Astrocyte (in vitro differentiated cells and primary cell): ENCODE results near the gene SNED1. TPM values are rescaled to one million over a fixed set of nuclear protein-coding genes. Genes with fewer than 3 reads are reported as not detected.

Experiments used
- DNase-seq: peaks from one replicate; pipeline ENCODE4 v3.0.0-alpha.2; 2010; ENCODE audit warnings: low read depth
- FAIRE-seq: peaks from 2 replicates; lab custom pipeline; 2011; peaks lifted over from hg19 to GRCh38; lab: Jason Lieb, UNC
- H2AFZ ChIP-seq: 2 replicates; pipeline ENCODE4 v1.6.0; 2012; ENCODE audit warnings: low read depth, low read length, inconsistent platforms
- H3K27ac ChIP-seq: 2 replicates; pipeline ENCODE4 v1.5.1; 2011; ENCODE audit warnings: low read depth, low read length, inconsistent platforms
- H3K27me3 ChIP-seq: 2 replicates; pipeline ENCODE4 v1.6.0; 2011; ENCODE audit warnings: low read length, inconsistent platforms; ENCODE audit not compliant: insufficient read depth
- H3K36me3 ChIP-seq: 2 replicates; pipeline ENCODE4 v1.5.1; 2011; ENCODE audit warnings: low read length, inconsistent platforms; ENCODE audit not compliant: insufficient read depth
- H3K4me1 ChIP-seq: 2 replicates; pipeline ENCODE4 v1.5.1; 2011; ENCODE audit warnings: low read length, inconsistent platforms; ENCODE audit not compliant: insufficient read depth
- H3K4me2 ChIP-seq: 2 replicates; pipeline ENCODE4 v1.6.0; 2012; ENCODE audit warnings: low read length, inconsistent platforms
- H3K4me3 ChIP-seq: 2 replicates; pipeline ENCODE4 v1.5.1; 2011; ENCODE audit warnings: low read depth, mild to moderate bottlenecking, low read length, inconsistent platforms; ENCODE audit not compliant: insufficient read depth
- H3K79me2 ChIP-seq: 2 replicates; pipeline ENCODE4 v1.6.0; 2012; ENCODE audit warnings: mild to moderate bottlenecking, low read length, inconsistent platforms; ENCODE audit not compliant: insufficient read depth
- H3K9ac ChIP-seq: 2 replicates; pipeline ENCODE4 v1.6.0; 2012; ENCODE audit warnings: mild to moderate bottlenecking, low read length, inconsistent platforms
- H3K9me3 ChIP-seq: 2 replicates; pipeline ENCODE4 v1.5.1; 2012; ENCODE audit warnings: low read depth, mild to moderate bottlenecking, low read length, inconsistent platforms; ENCODE audit not compliant: insufficient read depth
- H4K20me1 ChIP-seq: 2 replicates; pipeline ENCODE4 v1.6.0; 2012; ENCODE audit warnings: low read length, inconsistent platforms; ENCODE audit not compliant: insufficient read depth
- H3K27ac Mint-ChIP-seq: one replicate; pipeline ENCODE4 v1.8.0; 2021; ENCODE audit warnings: mild to moderate bottlenecking, mixed read lengths; ENCODE audit not compliant: unreplicated experiment
- H3K27me3 Mint-ChIP-seq: one replicate; pipeline ENCODE4 v1.8.0; 2021; ENCODE audit warnings: low read depth, mixed read lengths; ENCODE audit not compliant: unreplicated experiment
- H3K36me3 Mint-ChIP-seq: one replicate; pipeline ENCODE4 v1.8.0; 2021; ENCODE audit warnings: low read depth, mixed read lengths; ENCODE audit not compliant: unreplicated experiment
- H3K4me1 Mint-ChIP-seq: one replicate; pipeline ENCODE4 v1.8.0; 2021; ENCODE audit warnings: low read depth, mixed read lengths; ENCODE audit not compliant: unreplicated experiment
- H3K4me3 Mint-ChIP-seq: one replicate; pipeline ENCODE4 v1.8.0; 2021; ENCODE audit warnings: mild to moderate bottlenecking, moderate library complexity, mixed read lengths; ENCODE audit not compliant: unreplicated experiment
- H3K9me3 Mint-ChIP-seq: one replicate; pipeline ENCODE4 v1.8.0; 2021; ENCODE audit warnings: mild to moderate bottlenecking, mixed read lengths; ENCODE audit not compliant: unreplicated experiment
- EZH2 ChIP-seq: IDR thresholded peaks from 2 replicates; pipeline ENCODE4 v1.6.1; 2012; ENCODE audit warnings: mild to moderate bottlenecking, low read length, inconsistent platforms; ENCODE audit not compliant: insufficient read depth
- total RNA-seq: library from RNA; stranded (reverse); gene quantifications from 2 replicates; pipeline ENCODE4 v1.2.1, GENCODE V29; 2021
- TF ChIP-seq, protein P1 (sequence below): IDR thresholded peaks from 2 replicates; pipeline ENCODE4 v1.5.1; 2011; ENCODE audit warnings: low read depth, mild to moderate bottlenecking, inconsistent platforms, low read length, moderate library complexity; ENCODE audit not compliant: insufficient read depth

The SNED1 gene
- total RNA-seq, 1 donor from 2014 or later, result 0.23 TPM

DNA sequence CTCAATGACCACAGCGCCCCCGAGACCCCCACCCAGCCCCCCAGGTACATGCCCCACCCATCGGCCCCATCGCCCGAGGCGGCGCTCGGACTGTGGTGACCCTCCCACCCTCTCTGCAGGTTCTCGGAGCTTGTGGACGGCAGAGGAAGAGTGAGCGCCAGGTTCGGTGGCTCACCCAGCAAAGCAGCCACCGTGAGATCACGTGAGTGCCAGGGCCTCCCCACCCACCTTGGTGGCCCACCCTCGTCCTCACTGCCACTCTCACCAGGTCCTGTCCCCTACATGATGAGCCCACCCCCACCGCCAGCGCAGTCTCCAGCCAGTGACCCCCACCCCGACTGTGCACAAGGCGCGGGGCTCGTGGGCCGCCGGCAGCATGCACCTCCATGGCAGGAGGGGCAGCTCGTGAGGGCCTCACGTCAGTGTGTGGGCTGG, 73.3 kb downstream of the SNED1 start:
- H3K36me3 Mint-ChIP-seq, result no peaks in the 10 kb centered on the region
- Histone ChIP-seq H4K20me1 (no peaks in the 10 kb centered on the region), H3K27me3 (no peaks in the 10 kb centered on the region), H3K4me2 (no peak overlapping the region), H3K9ac (no peak overlapping the region), H3K9me3 (no peaks in the 10 kb centered on the region), H2AFZ (no peak overlapping the region), H3K27ac (no peak overlapping the region), H3K4me3 (no peak overlapping the region), H3K36me3 (no peaks in the 10 kb centered on the region), H3K4me1 (no peaks in the 10 kb centered on the region), H3K79me2 (no peaks in the 10 kb centered on the region)
- FAIRE-seq, result no peak
- no peak overlapping the region for H3K4me3 Mint-ChIP-seq
- H3K4me1 Mint-ChIP-seq, result no peaks in the 10 kb centered on the region
- H3K9me3 Mint-ChIP-seq, result no peaks in the 10 kb centered on the region
- peaks cover 29% of the 10 kb centered on the region for H3K27me3 Mint-ChIP-seq
- no peak for DNase-seq
- H3K27ac Mint-ChIP-seq, result no peak overlapping the region
- no peak for TF ChIP-seq EZH2
- TF ChIP-seq, protein P1, sequence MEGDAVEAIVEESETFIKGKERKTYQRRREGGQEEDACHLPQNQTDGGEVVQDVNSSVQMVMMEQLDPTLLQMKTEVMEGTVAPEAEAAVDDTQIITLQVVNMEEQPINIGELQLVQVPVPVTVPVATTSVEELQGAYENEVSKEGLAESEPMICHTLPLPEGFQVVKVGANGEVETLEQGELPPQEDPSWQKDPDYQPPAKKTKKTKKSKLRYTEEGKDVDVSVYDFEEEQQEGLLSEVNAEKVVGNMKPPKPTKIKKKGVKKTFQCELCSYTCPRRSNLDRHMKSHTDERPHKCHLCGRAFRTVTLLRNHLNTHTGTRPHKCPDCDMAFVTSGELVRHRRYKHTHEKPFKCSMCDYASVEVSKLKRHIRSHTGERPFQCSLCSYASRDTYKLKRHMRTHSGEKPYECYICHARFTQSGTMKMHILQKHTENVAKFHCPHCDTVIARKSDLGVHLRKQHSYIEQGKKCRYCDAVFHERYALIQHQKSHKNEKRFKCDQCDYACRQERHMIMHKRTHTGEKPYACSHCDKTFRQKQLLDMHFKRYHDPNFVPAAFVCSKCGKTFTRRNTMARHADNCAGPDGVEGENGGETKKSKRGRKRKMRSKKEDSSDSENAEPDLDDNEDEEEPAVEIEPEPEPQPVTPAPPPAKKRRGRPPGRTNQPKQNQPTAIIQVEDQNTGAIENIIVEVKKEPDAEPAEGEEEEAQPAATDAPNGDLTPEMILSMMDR, result no peak

- H4K20me1 ChIP-seq, result no peaks in the 10 kb centered on the region
- H3K9me3 Mint-ChIP-seq, result no peaks in the 10 kb centered on the region
- H3K27ac Mint-ChIP-seq, result no peak overlapping the region
- DNase-seq (no peak), FAIRE-seq (no peak)
- peaks cover 29% of the 10 kb centered on the region for H3K27me3 Mint-ChIP-seq
- H3K4me3 Mint-ChIP-seq, result no peak overlapping the region
- no peaks in the 10 kb centered on the region for H3K79me2 ChIP-seq
- H3K27ac ChIP-seq, result no peak overlapping the region
- no peaks in the 10 kb centered on the region for H3K36me3 ChIP-seq
- TF ChIP-seq, protein P1, result no peak
- no peak for TF ChIP-seq EZH2
- H3K4me3 ChIP-seq, result no peak overlapping the region
- H3K9ac ChIP-seq, result no peak overlapping the region
- no peak overlapping the region for H2AFZ ChIP-seq
- H3K4me2 ChIP-seq, result no peak overlapping the region
- H3K36me3 Mint-ChIP-seq, result no peaks in the 10 kb centered on the region
- no peaks in the 10 kb centered on the region for H3K4me1 Mint-ChIP-seq
- no peaks in the 10 kb centered on the region for H3K9me3 ChIP-seq
- no peaks in the 10 kb centered on the region for H3K27me3 ChIP-seq
- no peaks in the 10 kb centered on the region for H3K4me1 ChIP-seq
Measured at GRCh38 chr2:241072151-241072550, 73.7 kb downstream of the SNED1 start.

GRCh38 chr2:241072553-241073165, 74.2 kb downstream of the SNED1 start:
- no peaks in the 10 kb centered on the region for H3K4me1 Mint-ChIP-seq
- TF ChIP-seq, protein P1, result no peak
- TF ChIP-seq EZH2, result no peak
- no peaks in the 10 kb centered on the region for H3K9me3 ChIP-seq
- H3K4me1 ChIP-seq, result no peaks in the 10 kb centered on the region
- H3K27me3 Mint-ChIP-seq, result peaks cover 29% of the 10 kb centered on the region
- no peaks in the 10 kb centered on the region for H3K79me2 ChIP-seq
- no peak overlapping the region for H3K4me2 ChIP-seq
- no peaks in the 10 kb centered on the region for H3K36me3 ChIP-seq
- H3K4me3 Mint-ChIP-seq, result no peak overlapping the region
- no peak for DNase-seq
- no peak overlapping the region for H2AFZ ChIP-seq
- H3K27ac Mint-ChIP-seq, result no peak overlapping the region
- no peak overlapping the region for H3K4me3 ChIP-seq
- H3K27ac ChIP-seq, result no peak overlapping the region
- no peaks in the 10 kb centered on the region for H4K20me1 ChIP-seq
- no peak for FAIRE-seq
- H3K36me3 Mint-ChIP-seq, result no peaks in the 10 kb centered on the region
- no peaks in the 10 kb centered on the region for H3K27me3 ChIP-seq
- no peaks in the 10 kb centered on the region for H3K9me3 Mint-ChIP-seq
- H3K9ac ChIP-seq, result no peak overlapping the region
